Kidney (tissue), 14 donors: ENCODE measurements around the gene KCP. TPM values are rescaled to one million over a fixed set of nuclear protein-coding genes. Genes with fewer than 3 reads are reported as not detected.

Experiments used
- DNase-seq, 5 donors: peaks; one replicate each; pipeline ENCODE4 v3.0.0-alpha.2; 2013 to 2020
- FAIRE-seq: peaks from 2 replicates; lab custom pipeline; 2012; peaks lifted over from hg19 to GRCh38; lab: Jason Lieb, UNC
- H3K27ac ChIP-seq, 2 donors: one replicate each; pipeline ENCODE4 v1.7.0; 2013; ENCODE audit warnings: low read depth in 2 of 2, low read length in 2 of 2, inconsistent platforms in 1 of 2
- H3K27me3 ChIP-seq: one replicate; pipeline ENCODE4 v1.7.1; 2013; ENCODE audit warnings: low read length, inconsistent platforms; ENCODE audit not compliant: control insufficient read depth, insufficient read depth
- H3K36me3 ChIP-seq, 3 donors: one replicate each; pipeline versions ENCODE4 v1.7.0 to v1.7.1; 2013; ENCODE audit warnings: low read length in 3 of 3, control low read depth in 1 of 3, inconsistent platforms in 1 of 3; ENCODE audit not compliant: insufficient read depth in 3 of 3, control insufficient read depth in 2 of 3
- H3K4me1 ChIP-seq, 3 donors: one replicate each; pipeline versions ENCODE4 v1.7.0 to v1.7.1; 2013; ENCODE audit warnings: low read length in 3 of 3, inconsistent platforms in 1 of 3, low read depth in 1 of 3; ENCODE audit not compliant: control insufficient read depth in 2 of 3, insufficient read depth in 2 of 3
- H3K4me3 ChIP-seq, 3 donors: one replicate each; pipeline versions ENCODE4 v1.7.0 to v1.8.1; 2013; ENCODE audit warnings: low read length in 3 of 3, control low read depth in 1 of 3, inconsistent platforms in 1 of 3
- H3K9ac ChIP-seq, 3 donors: one replicate each; pipeline versions ENCODE4 v1.7.0 to v1.7.1; 2013; ENCODE audit warnings: low read length in 3 of 3, control low read depth in 1 of 3, inconsistent platforms in 1 of 3
- H3K9me3 ChIP-seq, 3 donors: one replicate each; pipeline versions ENCODE4 v1.7.0 to v1.7.1; 2013; ENCODE audit warnings: low read length in 3 of 3, control low read depth in 1 of 3, inconsistent platforms in 1 of 3; ENCODE audit not compliant: control insufficient read depth in 2 of 3, insufficient read depth in 1 of 3
- intact Hi-C: fragments of 100-400 bp; cut with DNase I; formaldehyde crosslinking; loops from one replicate; pipeline ENCODE4 v1.11.1; 2022
- polyA plus RNA-seq: library from polyadenylated mRNA; stranded (reverse); fragments of 350-450 nt; fragmentation: Illumina TruSeq; extraction: RNeasy Lipid Tissue Mini Kit (QIAGEN cat#74804); gene quantifications from one replicate; pipeline ENCODE4 v1.2.3, GENCODE V29; 2014; ENCODE audit warnings: low read depth, low replicate concordance; ENCODE audit not compliant: insufficient read depth
- total RNA-seq: library from RNA; stranded (reverse); fragmentation: NEBNext Ultra II Directional; extraction: Animal tissue kit (Norgen Biotek cat#: 25700); gene quantifications from one replicate; pipeline ENCODE4 v1.2.1, GENCODE V29; 2021
- TF ChIP-seq, protein P1 (sequence below): IDR thresholded peaks from 3 replicates; pipeline ENCODE4 v1.5.1; 2012; ENCODE audit warnings: mild to moderate bottlenecking, moderate library complexity, borderline replicate concordance; ENCODE audit not compliant: insufficient read depth; ENCODE audit errors: extremely low read depth
- donor health status: control.
- donor health status: control.
- donor health status: control.
- donor health status: control.
- donor health status: control.
- donor health status: DM: yes; HTN: yes; CAD: no.
- donor health status: Normal renal cell carcinoma (clear cell type).

Gene KCP
- total and polyA plus RNA-seq, 2 donors from 2014 or later, result 7.7 to 44.6 TPM

DNA sequence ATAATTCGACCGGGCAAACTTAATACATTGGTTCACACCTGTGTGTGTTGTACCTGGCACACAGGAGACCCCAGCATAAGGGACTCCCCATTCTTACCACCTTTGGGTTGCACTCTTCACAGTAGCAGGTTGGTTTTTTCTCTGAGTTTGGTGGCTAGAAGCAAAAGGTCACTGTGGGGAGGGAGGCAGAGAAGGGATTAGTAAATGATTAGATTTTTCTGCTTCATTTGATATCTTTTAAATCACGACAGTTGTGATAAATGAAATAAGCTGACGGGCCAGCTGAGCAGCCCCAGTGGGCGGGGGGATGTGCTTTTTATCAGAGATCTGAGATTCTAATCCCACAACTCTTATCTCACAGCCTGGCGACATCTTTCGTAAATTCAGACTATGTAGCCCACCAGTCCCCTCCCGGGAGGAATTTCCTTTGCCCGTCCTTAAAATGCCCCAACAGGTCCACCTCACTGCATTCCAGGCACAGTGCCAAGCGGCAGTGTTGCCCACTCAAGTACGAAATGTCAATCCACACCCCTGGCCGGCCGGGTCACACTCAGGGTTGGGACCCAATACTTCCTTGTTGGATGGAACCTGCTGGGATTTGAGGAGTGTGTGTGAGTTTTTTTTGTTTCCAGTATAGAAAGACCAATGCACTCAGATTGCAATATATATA lies 10.5 kb upstream of the KCP start:
- intact Hi-C loops, result no loop called here
- Histone ChIP-seq H3K4me1 (peaks cover 0 to 9% (median 6%) of the 10 kb centered on the region in 3 donors), H3K4me3 (peak overlapping the region in 1 of 3 donors; percentile 18), H3K9ac (no peak overlapping the region), H3K9me3 (no peaks in the 10 kb centered on the region), H3K36me3 (no peaks in the 10 kb centered on the region), H3K27ac (peak overlapping the region; percentile 5 to 48), H3K27me3 (no peaks in the 10 kb centered on the region)
- TF ChIP-seq, protein P1, sequence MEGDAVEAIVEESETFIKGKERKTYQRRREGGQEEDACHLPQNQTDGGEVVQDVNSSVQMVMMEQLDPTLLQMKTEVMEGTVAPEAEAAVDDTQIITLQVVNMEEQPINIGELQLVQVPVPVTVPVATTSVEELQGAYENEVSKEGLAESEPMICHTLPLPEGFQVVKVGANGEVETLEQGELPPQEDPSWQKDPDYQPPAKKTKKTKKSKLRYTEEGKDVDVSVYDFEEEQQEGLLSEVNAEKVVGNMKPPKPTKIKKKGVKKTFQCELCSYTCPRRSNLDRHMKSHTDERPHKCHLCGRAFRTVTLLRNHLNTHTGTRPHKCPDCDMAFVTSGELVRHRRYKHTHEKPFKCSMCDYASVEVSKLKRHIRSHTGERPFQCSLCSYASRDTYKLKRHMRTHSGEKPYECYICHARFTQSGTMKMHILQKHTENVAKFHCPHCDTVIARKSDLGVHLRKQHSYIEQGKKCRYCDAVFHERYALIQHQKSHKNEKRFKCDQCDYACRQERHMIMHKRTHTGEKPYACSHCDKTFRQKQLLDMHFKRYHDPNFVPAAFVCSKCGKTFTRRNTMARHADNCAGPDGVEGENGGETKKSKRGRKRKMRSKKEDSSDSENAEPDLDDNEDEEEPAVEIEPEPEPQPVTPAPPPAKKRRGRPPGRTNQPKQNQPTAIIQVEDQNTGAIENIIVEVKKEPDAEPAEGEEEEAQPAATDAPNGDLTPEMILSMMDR, result no peak
- peak; percentile 62 to 94 (median 73) for DNase-seq
- no peak for FAIRE-seq

DNA sequence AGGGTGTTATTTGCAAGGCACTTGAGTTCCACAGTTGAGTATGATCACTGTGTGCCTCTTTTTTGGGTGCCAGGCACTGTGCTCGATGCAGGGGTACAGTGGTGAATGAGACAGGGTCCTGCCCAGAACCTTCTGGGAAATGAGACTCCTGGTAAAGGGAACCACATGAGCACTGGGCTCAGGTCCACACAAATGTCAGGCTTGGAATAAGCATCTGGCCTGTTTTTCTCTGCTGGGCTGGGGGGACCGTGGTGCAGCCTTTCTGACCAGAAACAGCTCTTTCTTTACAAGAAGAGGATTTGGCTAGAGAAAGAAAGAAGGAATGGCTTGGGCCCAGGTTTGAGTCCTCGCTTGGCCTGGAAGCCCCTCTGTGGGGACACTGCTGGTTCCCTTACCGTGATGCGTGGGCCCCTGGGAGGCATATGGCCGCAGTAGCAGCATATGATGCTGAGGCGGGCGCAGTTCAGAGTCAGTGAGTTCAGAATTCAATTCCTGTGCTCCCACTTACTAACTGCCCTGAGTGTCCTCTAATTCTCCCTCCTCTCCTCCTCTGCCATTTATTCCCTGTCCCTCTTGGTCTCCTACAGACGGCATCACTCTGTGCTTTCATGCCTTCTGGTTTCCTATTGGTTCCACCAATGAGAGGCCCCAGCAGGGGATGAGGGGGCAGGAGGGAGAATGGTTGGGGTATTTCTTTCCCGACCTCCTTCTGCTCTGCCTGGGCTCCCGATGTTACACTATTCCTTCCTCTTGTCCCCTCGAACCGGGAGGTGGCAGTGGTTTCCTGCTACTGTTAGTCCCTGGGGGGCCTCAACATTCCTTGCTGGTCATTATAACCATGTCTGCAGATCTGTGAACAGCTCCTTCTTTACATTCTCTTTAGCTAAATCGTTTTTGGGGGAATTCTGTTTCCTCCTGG lies 9.6 kb upstream of the KCP start:
- intact Hi-C loops, result no loop called here
- TF ChIP-seq, protein P1, result peak; percentile 8

DNA sequence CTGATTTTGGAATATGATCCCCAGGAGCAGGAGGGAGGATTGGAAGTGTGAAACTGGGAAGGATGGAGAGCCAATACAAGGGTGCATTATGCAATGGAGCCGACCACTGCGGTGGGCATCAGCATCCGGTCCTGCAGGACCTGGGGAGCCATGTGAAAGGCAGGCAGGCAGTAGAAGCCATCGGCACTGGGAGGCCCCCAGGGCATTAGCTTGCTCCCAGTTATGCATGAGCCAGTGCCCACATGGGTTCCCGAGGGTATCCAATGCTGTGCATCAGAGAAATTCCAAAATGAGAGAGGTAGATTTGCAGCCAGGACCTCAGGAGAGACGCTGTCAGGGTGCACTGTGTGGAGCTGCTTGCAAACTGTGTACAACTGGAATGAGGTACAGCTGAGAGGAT lies 8.7 kb upstream of the KCP start:
- H3K27me3 ChIP-seq, result no peaks in the 10 kb centered on the region
- H3K36me3 ChIP-seq, result no peaks in the 10 kb centered on the region
- FAIRE-seq (no peak), DNase-seq (peak in 1 of 5 donors; percentile 19)
- H3K4me3 ChIP-seq, result no peak overlapping the region
- H3K9me3 ChIP-seq, result no peaks in the 10 kb centered on the region
- H3K4me1 ChIP-seq, result peaks cover 0 to 9% (median 6%) of the 10 kb centered on the region in 3 donors
- H3K27ac ChIP-seq, result no peak overlapping the region
- intact Hi-C loops, result no loop called here
- TF ChIP-seq, protein P1, result no peak
- no peak overlapping the region for H3K9ac ChIP-seq

More for the DNA sequence above, 9.6 kb upstream of the KCP start:
- Histone ChIP-seq H3K27ac (peak overlapping the region; percentile 5 to 48), H3K4me1 (peaks cover 0 to 9% (median 6%) of the 10 kb centered on the region in 3 donors), H3K4me3 (no peak overlapping the region), H3K36me3 (no peaks in the 10 kb centered on the region), H3K9me3 (no peaks in the 10 kb centered on the region), H3K9ac (no peak overlapping the region), H3K27me3 (no peaks in the 10 kb centered on the region)
- DNase-seq (peak in 4 of 5 donors; percentile 30 to 72 (median 44)), FAIRE-seq (no peak)
